GM12864 (cell line): ENCODE measurements around the gene CIDEB.
"Not testable (repeated sequence)": the region's sequence is repeated elsewhere in the genome, so short reads cannot be mapped to it uniquely, and the experiment has no call there.

Source experiments
- DNase-seq: peaks from one replicate; pipeline ENCODE4 v3.0.0-alpha.2; 2011; ENCODE audit warnings: low read depth
- H3K4me3 ChIP-seq: 2 replicates; pipeline ENCODE4 v1.5.1; 2011; ENCODE audit warnings: mild to moderate bottlenecking, low read depth, low read length, control low read depth
- TF ChIP-seq, protein P1 (sequence below): IDR thresholded peaks from 2 replicates; pipeline ENCODE4 v1.5.1; 2011; ENCODE audit warnings: low read depth, mild to moderate bottlenecking, moderate library complexity, low read length, control low read depth, inconsistent platforms; ENCODE audit errors: missing control alignments

Gene CIDEB

DNA sequence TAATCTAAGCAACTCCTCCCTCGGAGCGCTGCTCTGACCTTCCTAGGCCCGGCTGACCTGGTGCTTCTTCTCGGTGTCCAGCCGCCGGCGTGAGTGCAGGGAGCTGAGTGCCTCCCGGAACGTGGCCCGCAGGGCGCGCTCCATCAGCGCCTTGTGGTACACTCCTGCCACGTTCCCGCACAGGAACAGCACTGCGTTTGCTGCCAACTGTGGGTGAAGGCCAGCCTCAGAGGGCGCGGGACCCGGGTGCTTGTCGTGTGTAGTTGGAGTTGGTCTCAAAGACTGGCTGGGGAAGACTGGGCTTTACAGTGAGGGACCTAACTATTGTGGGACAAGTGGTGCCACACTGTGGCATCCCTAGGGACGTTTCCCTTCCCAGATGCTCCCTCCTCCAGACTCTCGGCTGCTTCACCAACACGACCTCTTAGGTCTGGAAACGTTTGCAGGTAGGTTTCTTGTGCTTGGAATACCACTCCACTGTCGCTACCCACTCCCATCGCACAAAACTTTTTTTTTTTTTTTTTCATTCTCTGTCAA is 24.0 kb upstream of the CIDEB start:
- TF ChIP-seq, protein P1, sequence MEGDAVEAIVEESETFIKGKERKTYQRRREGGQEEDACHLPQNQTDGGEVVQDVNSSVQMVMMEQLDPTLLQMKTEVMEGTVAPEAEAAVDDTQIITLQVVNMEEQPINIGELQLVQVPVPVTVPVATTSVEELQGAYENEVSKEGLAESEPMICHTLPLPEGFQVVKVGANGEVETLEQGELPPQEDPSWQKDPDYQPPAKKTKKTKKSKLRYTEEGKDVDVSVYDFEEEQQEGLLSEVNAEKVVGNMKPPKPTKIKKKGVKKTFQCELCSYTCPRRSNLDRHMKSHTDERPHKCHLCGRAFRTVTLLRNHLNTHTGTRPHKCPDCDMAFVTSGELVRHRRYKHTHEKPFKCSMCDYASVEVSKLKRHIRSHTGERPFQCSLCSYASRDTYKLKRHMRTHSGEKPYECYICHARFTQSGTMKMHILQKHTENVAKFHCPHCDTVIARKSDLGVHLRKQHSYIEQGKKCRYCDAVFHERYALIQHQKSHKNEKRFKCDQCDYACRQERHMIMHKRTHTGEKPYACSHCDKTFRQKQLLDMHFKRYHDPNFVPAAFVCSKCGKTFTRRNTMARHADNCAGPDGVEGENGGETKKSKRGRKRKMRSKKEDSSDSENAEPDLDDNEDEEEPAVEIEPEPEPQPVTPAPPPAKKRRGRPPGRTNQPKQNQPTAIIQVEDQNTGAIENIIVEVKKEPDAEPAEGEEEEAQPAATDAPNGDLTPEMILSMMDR: no peak
- no peak for DNase-seq
- H3K4me3 ChIP-seq: no peak overlapping the region

DNA sequence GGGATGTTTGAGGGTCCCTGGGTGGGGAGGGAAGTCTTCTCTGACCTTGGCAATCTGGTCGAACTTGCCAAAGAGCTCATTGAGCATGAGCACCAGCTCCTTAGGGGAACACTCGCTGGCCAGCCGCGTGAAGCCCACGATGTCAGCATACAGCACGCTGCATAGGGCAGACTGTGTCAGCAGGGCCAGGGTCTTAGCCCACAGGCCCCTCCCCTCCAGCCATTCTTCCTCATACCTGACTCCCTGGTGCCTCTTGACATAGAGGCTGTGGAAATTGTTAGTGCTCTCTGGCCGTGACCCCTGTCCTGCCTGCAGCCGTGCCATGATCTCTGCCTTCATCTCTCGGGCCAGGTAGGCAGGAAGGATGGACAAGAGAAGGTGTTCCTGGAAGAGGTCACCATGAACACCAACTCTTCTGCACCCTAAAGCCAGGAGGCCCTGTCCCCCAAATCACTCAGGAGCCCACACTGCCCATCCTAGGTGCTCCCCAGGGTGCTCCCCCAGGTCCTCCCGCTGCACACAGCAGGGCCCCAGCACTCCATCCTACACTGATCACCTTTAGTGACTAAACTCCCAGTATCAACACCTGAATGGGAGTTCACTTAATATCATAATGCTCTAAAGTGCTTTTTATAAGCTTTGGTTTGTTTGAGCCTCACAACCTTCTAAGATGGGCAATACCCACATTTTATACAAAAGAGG is 23.3 kb upstream of the CIDEB start:
- TF ChIP-seq, protein P1: no peak
- no peak overlapping the region for H3K4me3 ChIP-seq
- no peak for DNase-seq

DNA sequence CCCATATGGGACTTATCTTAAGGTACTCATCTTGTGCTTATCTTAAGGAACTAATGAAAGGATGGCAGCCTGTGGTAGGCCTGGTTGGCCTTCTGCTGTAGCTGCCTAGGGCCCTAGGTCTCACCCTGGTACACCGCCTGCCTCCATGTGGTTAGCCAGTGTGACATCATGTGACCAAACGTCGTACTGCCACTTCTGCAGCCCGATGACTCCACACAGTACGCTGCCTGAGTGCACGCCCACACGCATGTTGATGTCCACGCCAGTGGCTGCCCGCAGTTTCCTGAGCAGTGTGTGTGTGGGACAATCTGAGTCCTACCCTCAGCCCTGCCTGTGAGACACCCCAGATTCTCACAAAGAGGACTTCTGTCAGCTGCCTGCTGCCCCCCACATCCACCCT is 22.0 kb upstream of the CIDEB start:
- DNase-seq: no peak
- no peak overlapping the region for H3K4me3 ChIP-seq
- TF ChIP-seq, protein P1: no peak

DNA sequence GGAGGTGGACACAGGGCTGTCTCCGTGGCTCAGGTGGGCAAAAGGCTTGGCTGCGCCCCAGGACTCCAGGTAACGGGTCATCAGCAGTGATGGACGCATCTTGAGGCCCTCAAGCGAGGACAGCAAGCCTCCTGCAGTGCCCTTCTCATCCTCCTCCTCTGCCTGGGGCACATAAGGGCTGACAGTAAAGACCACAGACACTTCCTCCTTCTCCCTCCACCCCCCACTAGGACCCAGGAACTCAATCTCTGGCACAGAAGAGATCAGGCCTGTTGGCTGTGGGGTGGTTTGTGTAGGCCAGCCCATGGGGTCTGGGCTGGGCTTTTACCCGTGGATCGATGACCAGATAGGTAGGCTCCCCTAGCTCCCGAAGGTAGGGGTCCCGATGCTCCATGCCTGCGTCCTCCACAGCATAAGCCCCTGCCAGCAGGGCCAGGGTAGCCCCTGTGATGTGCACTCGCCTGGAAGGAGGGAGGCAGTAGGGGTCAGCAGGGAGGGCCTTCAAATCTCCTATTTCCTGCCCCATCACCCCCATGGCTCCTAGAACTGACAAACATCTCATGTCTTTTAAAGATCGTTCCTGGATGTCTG is 21.4 kb upstream of the CIDEB start:
- DNase-seq: no peak
- TF ChIP-seq, protein P1: no peak
- H3K4me3 ChIP-seq: no peak overlapping the region

DNA sequence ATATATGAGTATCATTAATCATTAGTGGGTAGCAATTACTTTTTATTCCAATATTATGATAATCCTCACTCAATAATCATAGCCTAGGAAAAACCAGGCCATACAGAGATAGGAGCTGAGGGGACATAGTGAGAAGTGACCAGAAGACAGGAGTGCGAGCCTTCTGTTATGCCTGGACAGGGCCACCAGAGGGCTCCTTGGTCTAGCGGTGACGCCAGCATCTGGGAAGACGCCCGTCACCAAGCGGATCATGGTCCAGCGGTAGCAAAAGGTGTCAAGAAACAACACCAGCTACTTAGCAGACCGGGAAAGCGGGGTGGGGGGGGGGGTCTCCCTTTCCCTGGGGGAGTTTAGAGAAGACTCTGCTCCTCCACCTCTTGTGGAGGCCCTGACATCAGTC is 20.1 kb upstream of the CIDEB start:
- TF ChIP-seq, protein P1: peak; percentile 43
- not testable (repeated sequence) for DNase-seq

DNA sequence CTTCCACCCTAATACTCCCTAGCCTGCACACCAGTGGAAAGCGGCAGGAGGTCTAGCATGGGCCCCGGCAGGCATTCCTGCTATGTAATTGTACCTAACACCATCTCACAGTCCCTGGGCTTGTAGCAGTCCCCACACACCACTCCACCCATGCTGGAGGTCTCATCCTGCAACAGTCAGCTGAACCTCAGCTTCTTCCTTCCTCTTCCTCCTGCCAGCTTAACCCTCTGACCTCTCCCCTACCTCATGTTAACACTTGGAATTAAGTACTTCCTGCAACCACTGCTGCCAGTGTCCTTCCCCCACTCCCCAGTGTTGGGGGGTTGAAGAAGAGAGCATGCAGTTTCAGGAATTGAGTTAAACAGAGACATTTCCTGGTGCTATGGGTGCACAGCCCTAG is 19.5 kb upstream of the CIDEB start:
- H3K4me3 ChIP-seq: no peak overlapping the region
- no peak for DNase-seq
- TF ChIP-seq, protein P1: no peak

More for the DNA sequence above, 20.1 kb upstream of the CIDEB start:
- H3K4me3 ChIP-seq: not testable (repeated sequence)
